Measurements from ENCODE around the gene GMEB2. TPM values are rescaled to one million over a fixed set of nuclear protein-coding genes. Genes with fewer than 3 reads are reported as not detected.

Gene GMEB2
- total and polyA plus RNA-seq, 10 of the 15 experiments (the other 5 are each of a cell fraction or from before 2014, with no cell fraction given): 0.08 to 15.1 (median 6.9) TPM

DNA sequence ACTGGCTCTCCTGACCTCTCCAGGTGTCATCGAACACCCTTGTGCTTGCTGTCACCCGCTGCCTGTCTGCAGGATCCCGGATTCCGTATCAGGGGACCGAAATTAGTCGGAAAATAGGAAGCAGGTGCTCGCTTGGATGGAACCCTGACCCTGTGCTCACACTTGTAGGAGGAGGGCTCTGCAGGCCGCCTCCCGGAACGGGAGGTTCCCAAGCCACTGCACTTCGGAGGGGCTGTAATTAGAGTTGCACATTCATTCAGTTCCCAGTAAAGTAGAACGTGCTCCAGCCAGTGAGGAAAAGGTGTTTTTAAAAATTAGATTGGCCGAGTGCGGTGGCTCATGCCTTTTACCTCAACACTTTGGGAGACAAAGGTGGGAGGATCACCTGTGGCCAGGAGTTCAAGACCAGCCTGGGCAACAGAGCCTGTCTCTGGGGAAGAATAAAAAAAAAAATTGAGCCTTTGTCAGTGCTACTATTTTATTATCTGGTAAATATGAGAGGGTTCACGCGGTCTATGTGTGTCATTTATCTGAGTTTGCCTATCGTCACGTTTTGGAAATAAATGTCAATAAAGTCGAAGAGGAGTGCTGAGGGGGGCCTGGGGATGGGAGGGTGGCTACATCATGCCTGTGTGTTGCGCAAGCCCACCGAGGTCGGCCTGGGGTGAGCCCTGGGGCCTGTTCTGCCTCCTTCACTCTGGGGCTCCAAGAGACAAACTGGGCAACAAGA lies 1.5 kb upstream of the GMEB2 start (continued):
- TF ChIP-seq BRCA1 (IDR thresholded peaks at IDR 0.05; ENCODE audit: low read depth, low read length) (no peak), FOS (IDR thresholded peaks at IDR 0.05; ENCODE audit: borderline replicate concordance, extremely low read depth, insufficient read length) (no peak), TCF7 (IDR thresholded peaks at IDR 0.05; ENCODE audit: borderline replicate concordance) (no peak), ZNF207 (IDR thresholded peaks at IDR 0.05; ENCODE audit: borderline replicate concordance) (no peak), RBBP5 (conservative IDR thresholded peaks at IDR 0.05) (no peak), RAD21 (IDR thresholded peaks at IDR 0.05; ENCODE audit: insufficient read depth, low read depth, low read length) (no peak), YBX1 (IDR thresholded peaks at IDR 0.05) (no peak), NR2C2 (IDR thresholded peaks at IDR 0.05; ENCODE audit: borderline replicate concordance, control insufficient read depth, insufficient read length, low read depth) (no peak), HCFC1 (IDR thresholded peaks at IDR 0.05; ENCODE audit: low read length) (peak; percentile 71), KDM1A (IDR thresholded peaks at IDR 0.05; ENCODE audit: borderline replicate concordance) (no peak), ZNF274 (IDR thresholded peaks at IDR 0.05; ENCODE audit: insufficient read depth, insufficient read length) (no peak), CBX5 (IDR thresholded peaks at IDR 0.05; ENCODE audit: low read depth) (0 out of 2 replicates have a peak, but pooled peaks have one; percentile 35), ZBED1 (IDR thresholded peaks at IDR 0.05; ENCODE audit: borderline replicate concordance) (peak; percentile 22; the same call in 1 of the 2 replicates), POU2F2 (IDR thresholded peaks at IDR 0.05; ENCODE audit: borderline replicate concordance, low read depth, low read length) (peak; percentile 77; the same call in 2 of the 3 replicates), YY1 (IDR thresholded peaks at IDR 0.05; ENCODE audit: low read depth, low read length) (peak; percentile 84), PAX8 (IDR thresholded peaks at IDR 0.05) (no peak), SIN3A (IDR thresholded peaks at IDR 0.05; ENCODE audit: low read depth, low read length) (peak; percentile 72), PAX5 (IDR thresholded peaks at IDR 0.05; ENCODE audit: borderline replicate concordance, low read depth, low read length) (no peak), NR2F1 (conservative IDR thresholded peaks at IDR 0.05) (peak; percentile 69), NRF1 (conservative IDR thresholded peaks at IDR 0.05; ENCODE audit: low read depth, low read length) (no peak), SMC3 (IDR thresholded peaks at IDR 0.05; ENCODE audit: borderline replicate concordance, low read length) (0 out of 2 replicates have a peak, but pooled peaks have one; percentile 6), IKZF1 (conservative IDR thresholded peaks at IDR 0.05) (peak; percentile 77), KLF5 (IDR thresholded peaks at IDR 0.05; ENCODE audit: partially characterized antibody) (peak; percentile 50)
- TF ChIP-seq, protein P1, sequence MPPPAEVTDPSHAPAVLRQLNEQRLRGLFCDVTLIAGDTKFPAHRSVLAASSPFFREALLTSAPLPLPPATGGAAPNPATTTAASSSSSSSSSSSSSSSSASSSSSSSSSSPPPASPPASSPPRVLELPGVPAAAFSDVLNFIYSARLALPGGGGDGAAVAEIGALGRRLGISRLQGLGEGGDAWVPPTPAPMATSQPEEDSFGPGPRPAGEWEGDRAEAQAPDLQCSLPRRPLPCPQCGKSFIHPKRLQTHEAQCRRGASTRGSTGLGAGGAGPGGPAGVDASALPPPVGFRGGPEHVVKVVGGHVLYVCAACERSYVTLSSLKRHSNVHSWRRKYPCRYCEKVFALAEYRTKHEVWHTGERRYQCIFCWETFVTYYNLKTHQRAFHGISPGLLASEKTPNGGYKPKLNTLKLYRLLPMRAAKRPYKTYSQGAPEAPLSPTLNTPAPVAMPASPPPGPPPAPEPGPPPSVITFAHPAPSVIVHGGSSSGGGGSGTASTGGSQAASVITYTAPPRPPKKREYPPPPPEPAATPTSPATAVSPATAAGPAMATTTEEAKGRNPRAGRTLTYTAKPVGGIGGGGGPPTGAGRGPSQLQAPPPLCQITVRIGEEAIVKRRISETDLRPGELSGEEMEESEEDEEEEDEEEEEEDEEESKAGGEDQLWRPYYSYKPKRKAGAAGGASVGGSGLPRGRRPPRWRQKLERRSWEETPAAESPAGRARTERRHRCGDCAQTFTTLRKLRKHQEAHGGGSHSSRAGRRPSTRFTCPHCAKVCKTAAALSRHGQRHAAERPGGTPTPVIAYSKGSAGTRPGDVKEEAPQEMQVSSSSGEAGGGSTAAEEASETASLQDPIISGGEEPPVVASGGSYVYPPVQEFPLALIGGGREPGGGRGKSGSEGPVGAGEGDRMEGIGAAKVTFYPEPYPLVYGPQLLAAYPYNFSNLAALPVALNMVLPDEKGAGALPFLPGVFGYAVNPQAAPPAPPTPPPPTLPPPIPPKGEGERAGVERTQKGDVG (CRISPR knock-in tag; IDR thresholded peaks at IDR 0.05): no peak
- TF ChIP-seq, protein P2, sequence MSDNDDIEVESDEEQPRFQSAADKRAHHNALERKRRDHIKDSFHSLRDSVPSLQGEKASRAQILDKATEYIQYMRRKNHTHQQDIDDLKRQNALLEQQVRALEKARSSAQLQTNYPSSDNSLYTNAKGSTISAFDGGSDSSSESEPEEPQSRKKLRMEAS (IDR thresholded peaks at IDR 0.05; ENCODE audit: low read depth, low read length): peak; percentile 84; the same call in 1 of the 2 replicates
- TF ChIP-seq, protein P3, sequence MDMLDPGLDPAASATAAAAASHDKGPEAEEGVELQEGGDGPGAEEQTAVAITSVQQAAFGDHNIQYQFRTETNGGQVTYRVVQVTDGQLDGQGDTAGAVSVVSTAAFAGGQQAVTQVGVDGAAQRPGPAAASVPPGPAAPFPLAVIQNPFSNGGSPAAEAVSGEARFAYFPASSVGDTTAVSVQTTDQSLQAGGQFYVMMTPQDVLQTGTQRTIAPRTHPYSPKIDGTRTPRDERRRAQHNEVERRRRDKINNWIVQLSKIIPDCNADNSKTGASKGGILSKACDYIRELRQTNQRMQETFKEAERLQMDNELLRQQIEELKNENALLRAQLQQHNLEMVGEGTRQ (IDR thresholded peaks at IDR 0.05; ENCODE audit: borderline replicate concordance, low read depth, low read length): no peak
- TF ChIP-seq, protein P4, sequence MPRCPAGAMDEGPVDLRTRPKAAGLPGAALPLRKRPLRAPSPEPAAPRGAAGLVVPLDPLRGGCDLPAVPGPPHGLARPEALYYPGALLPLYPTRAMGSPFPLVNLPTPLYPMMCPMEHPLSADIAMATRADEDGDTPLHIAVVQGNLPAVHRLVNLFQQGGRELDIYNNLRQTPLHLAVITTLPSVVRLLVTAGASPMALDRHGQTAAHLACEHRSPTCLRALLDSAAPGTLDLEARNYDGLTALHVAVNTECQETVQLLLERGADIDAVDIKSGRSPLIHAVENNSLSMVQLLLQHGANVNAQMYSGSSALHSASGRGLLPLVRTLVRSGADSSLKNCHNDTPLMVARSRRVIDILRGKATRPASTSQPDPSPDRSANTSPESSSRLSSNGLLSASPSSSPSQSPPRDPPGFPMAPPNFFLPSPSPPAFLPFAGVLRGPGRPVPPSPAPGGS (IDR thresholded peaks at IDR 0.05; ENCODE audit: borderline replicate concordance, insufficient read depth, low read depth, low read length, poor library complexity, severe bottlenecking): no peak
